SU-DHL-6 (cell line): ENCODE measurements around the gene NME7.

Experiments
- EZH2phosphoT487 ChIP-seq: fragments of 200-600 bp; sonication (generic), shearing (Covaris generic); conservative IDR thresholded peaks from 2 replicates; pipeline ENCODE4 v1.6.1; 2018; ENCODE audit warnings: mild to moderate bottlenecking, antibody characterized with exemption, low read length, moderate library complexity, mixed read lengths
- TF ChIP-seq, protein P1 (sequence below): fragments of 200-600 bp; sonication (generic); IDR thresholded peaks from one replicate; pipeline ENCODE4 v1.5.1; 2017; ENCODE audit warnings: antibody characterized with exemption, mild to moderate bottlenecking, low read length, moderate library complexity; ENCODE audit not compliant: insufficient read depth, poor library complexity, severe bottlenecking

DNA sequence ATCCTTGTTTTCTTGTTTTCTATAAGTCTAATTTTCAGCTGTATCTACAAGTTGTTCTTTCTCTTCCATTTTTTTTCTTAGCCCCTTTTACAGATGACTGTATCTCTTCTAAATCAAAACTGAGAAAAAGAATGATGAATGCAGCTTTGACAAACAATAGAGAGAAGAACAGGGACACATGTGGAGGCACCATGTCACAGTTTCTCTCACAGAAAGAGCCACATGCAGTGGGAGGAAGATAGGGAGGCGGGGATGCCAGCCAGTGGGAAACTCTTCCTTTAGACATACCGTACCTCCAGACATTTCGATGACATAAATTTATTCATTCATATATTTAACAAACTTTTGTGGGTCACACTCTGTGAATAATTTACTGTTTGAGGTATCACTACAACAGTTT, 45.5 kb downstream of the NME7 start:
- TF ChIP-seq, protein P1, sequence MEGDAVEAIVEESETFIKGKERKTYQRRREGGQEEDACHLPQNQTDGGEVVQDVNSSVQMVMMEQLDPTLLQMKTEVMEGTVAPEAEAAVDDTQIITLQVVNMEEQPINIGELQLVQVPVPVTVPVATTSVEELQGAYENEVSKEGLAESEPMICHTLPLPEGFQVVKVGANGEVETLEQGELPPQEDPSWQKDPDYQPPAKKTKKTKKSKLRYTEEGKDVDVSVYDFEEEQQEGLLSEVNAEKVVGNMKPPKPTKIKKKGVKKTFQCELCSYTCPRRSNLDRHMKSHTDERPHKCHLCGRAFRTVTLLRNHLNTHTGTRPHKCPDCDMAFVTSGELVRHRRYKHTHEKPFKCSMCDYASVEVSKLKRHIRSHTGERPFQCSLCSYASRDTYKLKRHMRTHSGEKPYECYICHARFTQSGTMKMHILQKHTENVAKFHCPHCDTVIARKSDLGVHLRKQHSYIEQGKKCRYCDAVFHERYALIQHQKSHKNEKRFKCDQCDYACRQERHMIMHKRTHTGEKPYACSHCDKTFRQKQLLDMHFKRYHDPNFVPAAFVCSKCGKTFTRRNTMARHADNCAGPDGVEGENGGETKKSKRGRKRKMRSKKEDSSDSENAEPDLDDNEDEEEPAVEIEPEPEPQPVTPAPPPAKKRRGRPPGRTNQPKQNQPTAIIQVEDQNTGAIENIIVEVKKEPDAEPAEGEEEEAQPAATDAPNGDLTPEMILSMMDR = no peak
- no peak for TF ChIP-seq EZH2phosphoT487
